Ammon's horn (tissue), 1 donor: Measurements from ENCODE around the gene INPP5J.

ENCODE experiments used
- DNase-seq: peaks from one replicate; pipeline ENCODE4 v3.0.0-alpha.2; 2016; ENCODE audit warnings: low spot score

INPP5J gene

GRCh38 chr22:31126128-31126868 is 3.5 kb downstream of the INPP5J start:
- DNase-seq: no peak

DNA sequence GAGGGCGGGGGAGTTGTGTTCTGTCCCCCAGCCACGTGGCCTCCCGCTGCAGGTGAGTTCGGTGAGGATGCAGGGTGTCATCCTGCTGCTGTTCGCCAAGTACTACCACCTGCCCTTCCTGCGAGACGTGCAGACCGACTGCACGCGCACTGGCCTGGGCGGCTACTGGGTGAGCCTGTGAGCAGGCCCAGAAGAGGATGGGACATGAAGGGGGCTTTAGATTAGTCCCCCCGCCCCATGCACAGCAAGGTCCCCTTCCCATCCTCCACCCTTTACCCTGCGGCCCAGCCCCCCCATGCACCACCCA is 4.1 kb downstream of the INPP5J start:
- DNase-seq: no peak

DNA sequence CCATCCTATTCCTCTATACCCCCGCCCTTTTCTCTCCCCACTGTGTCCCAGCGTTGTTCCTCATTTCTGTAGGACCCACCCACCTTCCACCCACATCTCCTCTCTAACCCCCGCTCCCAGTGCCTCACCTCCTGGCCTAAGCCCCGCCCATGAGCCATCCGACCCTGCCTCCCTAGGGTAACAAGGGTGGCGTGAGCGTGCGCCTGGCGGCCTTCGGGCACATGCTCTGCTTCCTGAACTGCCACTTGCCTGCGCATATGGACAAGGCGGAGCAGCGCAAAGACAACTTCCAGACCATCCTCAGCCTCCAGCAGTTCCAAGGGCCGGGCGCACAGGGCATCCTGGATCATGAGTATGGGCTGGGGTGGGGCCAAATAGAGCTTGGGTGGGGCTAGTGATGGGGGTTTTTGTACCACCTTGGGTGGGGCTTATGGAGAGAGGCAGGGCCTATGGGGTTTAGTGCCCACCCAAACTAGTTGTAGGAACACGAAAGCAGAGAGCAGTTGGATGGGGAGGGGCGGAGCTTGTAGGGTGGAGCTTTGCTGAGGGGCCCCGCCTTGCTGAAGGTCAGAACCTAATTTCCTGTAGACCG is 4.5 kb downstream of the INPP5J start:
- no peak for DNase-seq

GRCh38 chr22:31128156-31128555 is 5.4 kb downstream of the INPP5J start:
- no peak for DNase-seq

DNA sequence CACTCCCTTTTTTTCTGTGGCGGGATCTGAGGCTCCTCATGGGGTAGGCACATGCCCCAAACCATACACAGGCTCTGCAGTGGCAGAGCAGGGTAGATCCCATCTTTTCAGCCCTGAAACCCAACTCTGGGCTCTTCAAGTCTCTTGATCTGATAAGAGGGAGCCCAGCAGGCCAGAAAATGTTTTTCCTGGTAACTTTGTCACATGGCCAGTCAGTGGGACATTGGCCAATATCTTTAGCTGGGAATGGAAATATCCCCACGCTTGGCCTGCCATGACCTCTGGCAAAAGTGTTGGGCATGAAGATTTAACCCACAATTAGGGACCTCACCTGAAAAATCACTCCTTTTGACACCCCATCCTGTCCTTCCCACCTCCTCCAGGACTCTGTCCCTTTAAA is 8.1 kb downstream of the INPP5J start:
- no peak for DNase-seq

- no peak for DNase-seq
Measured at GRCh38 chr22:31133911-31134310, 11.1 kb downstream of the INPP5J start.

GRCh38 chr22:31134688-31135087 is 11.9 kb downstream of the INPP5J start:
- no peak for DNase-seq

GRCh38 chr22:31135706-31136105 is 12.9 kb downstream of the INPP5J start:
- DNase-seq: no peak

DNA sequence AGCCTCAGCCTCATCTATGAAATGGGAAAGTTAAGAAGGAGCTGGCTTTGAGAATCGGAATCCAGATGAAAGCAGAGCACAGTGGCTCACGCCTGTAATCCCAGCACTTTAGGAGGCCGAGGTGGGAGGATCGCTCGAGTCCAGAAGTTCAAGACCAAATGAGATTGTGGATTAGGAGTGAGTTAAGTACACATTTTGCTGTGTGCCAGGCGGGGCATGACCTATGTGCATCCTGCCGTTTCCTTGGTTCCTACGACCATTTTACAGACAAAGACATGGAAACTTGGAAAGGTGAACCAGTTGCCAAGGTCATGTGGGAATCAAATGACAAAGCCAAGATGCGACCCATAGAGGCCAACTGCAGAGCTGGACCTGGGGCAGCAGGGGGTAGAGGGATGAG is 13.4 kb downstream of the INPP5J start:
- DNase-seq: no peak

DNA sequence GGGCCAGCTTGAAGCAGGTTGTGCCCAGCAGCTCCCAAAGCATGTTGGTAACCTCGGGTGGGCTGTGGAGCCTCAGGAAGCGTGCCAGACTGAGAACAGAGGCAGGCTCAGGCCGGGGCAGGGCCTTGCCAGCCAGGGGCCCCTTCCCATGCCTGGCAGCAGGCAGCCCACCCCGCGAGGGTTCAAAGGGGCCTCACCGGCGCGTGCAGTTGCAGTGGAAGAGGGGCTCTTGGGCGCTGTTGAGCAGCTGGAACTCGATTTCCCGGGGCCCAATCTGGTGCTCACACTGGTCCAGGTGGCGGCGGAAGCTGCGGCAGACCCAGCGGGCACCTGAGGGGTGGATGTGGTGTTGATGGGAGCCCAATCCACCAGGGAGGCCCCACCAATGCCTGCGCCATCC is 13.9 kb downstream of the INPP5J start:
- DNase-seq: no peak

GRCh38 chr22:31137721-31138120 is 15.0 kb downstream of the INPP5J start:
- DNase-seq: no peak

DNA sequence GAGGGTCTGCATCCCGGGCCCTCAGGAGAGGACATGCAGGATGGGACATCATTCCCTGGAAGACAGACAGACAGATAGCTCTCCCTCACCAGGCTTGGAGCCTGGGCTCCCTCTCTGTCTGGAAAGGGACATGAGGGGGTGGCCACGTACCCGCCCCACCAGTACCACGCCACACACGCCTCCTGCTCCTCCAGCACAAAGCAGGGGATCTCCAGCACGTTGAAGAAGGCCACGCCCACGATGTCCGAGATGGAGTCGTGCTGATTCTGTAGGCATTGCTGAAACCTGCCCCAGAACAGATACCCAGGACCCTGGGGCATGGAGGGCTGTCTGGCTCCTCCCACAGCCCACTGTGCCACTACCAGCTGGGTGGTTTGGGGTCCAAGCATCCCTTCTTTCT is 15.4 kb downstream of the INPP5J start:
- no peak for DNase-seq

- DNase-seq: no peak
Measured at GRCh38 chr22:31139066-31139465, 16.3 kb downstream of the INPP5J start.

GRCh38 chr22:31139866-31140716 is 17.3 kb downstream of the INPP5J start, which contains the start of gene PLA2G3:
Gene PLA2G3, minus strand, starts transcription at chr22:31140508. Its CDS starts 154 bp downstream, at chr22:31140354.
- no peak for DNase-seq

- DNase-seq: no peak
Measured at GRCh38 chr22:31140746-31141145, 18.0 kb downstream of the INPP5J start.

- DNase-seq: no peak
Measured at GRCh38 chr22:31141551-31141950, 18.8 kb downstream of the INPP5J start.

- DNase-seq: no peak
Measured at GRCh38 chr22:31142285-31142684, 19.5 kb downstream of the INPP5J start.

GRCh38 chr22:31143038-31143437 is 20.3 kb downstream of the INPP5J start:
- no peak for DNase-seq

DNA sequence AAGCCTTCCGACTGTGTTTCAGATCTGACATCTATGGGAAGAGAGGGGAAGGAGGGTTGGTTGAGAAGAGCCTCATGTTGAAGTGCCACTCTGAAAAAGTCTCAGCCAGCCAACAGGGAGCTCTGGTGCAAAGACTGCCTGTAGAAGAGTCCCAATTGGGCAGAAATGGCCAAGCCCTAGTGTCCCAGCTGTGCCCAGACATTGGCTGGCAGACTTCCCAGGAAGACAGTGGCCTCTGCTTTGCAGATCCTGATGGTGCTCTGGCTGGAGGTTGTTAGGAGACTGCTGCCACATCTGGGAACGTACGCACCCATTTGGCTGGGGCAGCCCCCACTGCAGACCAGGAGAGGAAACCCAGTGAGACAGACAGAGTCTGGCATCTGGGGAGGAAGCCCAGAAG is 20.8 kb downstream of the INPP5J start:
- peak; percentile 40 for DNase-seq

- no peak for DNase-seq
Measured at GRCh38 chr22:31144223-31144622, 21.5 kb downstream of the INPP5J start.

DNA sequence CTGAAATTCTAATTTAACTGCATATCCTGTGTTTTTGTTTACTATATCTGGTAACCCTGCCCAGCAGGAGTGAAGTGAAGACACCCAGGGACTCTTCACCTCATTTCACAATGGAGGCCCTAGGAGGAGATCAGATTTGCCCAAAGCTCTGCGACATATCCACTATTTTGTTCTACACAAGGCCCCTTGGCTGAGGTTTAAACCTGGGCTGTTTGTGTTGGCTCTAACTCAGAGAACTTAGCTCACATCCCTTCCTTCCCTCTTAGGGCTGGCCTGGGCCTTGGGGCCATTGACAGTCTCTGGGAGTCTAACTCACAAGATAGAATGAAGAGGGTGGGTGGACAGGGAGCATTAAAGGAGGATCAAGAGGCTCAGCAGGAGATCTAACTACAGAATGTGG is 25.7 kb downstream of the INPP5J start:
- no peak for DNase-seq

DNA sequence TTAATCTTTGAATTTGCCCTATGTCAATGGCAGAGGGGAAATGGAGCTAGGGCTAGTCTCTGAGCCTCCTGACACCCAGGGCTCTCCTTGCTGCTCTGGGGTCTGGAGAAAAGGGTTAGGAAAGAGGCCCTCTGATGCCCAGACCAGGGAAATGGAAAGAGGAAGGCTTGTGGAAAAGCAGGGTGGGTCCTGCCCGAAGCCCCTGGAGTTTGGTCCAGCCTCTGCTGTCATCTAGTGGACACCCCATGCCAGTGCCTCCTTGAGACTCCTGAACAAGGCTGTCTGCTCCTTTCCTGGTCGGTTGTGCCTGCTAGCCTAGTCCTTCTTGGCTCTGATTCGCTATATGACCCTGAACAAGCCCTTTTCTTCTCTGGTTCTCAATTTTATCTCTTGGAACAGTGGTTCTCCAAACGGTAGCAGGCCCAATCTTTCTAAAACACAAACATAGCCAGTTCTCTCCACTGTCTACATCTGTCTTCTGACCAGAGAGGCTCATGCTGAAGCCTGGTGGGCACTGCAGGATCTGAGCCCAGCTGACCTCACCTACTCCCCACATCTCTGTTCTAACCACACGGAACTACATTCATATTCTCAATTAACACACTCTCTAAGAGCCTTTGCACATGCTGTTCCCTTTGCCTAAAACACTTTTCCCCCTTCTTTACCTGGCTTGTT is 26.3 kb downstream of the INPP5J start:
- peak; percentile 87 for DNase-seq

GRCh38 chr22:31150615-31151014 is 27.8 kb downstream of the INPP5J start:
- DNase-seq: no peak
